ENCODE data around the gene UNC5A.

Gene UNC5A

GRCh38 chr5:176892663-176893062 lies 82.3 kb downstream of the UNC5A start:
- TF ChIP-seq CTCF (IDR thresholded peaks at IDR 0.05; ENCODE audit: low read depth, low read length, missing control alignments), result no peak
- no peak for DNase-seq
- Histone ChIP-seq H3K36me3 (replicated peaks) (no peaks in the 10 kb centered on the region), H3K27me3 (replicated peaks) (no peaks in the 10 kb centered on the region), H3K27ac (no peak overlapping the region), H3K4me3 (ENCODE audit: low read depth, low read length) (no peak overlapping the region)
- in situ Hi-C loops (cut with HindIII; ENCODE audit: low pct_ligation_motif_present, low sequenced_read_pairs), result no loop called here

GRCh38 chr5:176894298-176894697 lies 83.9 kb downstream of the UNC5A start:
- in situ Hi-C loops (cut with HindIII; ENCODE audit: low pct_ligation_motif_present, low sequenced_read_pairs), result no loop called here
- Histone ChIP-seq H3K36me3 (replicated peaks) (no peaks in the 10 kb centered on the region), H3K27me3 (replicated peaks) (no peaks in the 10 kb centered on the region), H3K27ac (no peak overlapping the region), H3K4me3 (ENCODE audit: low read depth, low read length) (no peak overlapping the region)
- DNase-seq, result no peak
- no peak for TF ChIP-seq CTCF (IDR thresholded peaks at IDR 0.05; ENCODE audit: low read depth, low read length, missing control alignments)

GRCh38 chr5:176895831-176896230 lies 85.5 kb downstream of the UNC5A start:
- DNase-seq, result no peak
- no peak for TF ChIP-seq CTCF (IDR thresholded peaks at IDR 0.05; ENCODE audit: low read depth, low read length, missing control alignments)
- no peak overlapping the region for H3K27ac ChIP-seq
- H3K27me3 ChIP-seq (replicated peaks), result no peaks in the 10 kb centered on the region
- in situ Hi-C loops (cut with HindIII; ENCODE audit: low pct_ligation_motif_present, low sequenced_read_pairs), result no loop called here
- no peaks in the 10 kb centered on the region for H3K36me3 ChIP-seq (replicated peaks)
- no peak overlapping the region for H3K4me3 ChIP-seq (ENCODE audit: low read depth, low read length)

- no peaks in the 10 kb centered on the region for H3K27me3 ChIP-seq (replicated peaks)
- DNase-seq, result no peak
- TF ChIP-seq CTCF (IDR thresholded peaks at IDR 0.05; ENCODE audit: low read depth, low read length, missing control alignments), result no peak
- no peaks in the 10 kb centered on the region for H3K36me3 ChIP-seq (replicated peaks)
- H3K27ac ChIP-seq, result no peak overlapping the region
- no peak overlapping the region for H3K4me3 ChIP-seq (ENCODE audit: low read depth, low read length)
- in situ Hi-C loops (cut with HindIII; ENCODE audit: low pct_ligation_motif_present, low sequenced_read_pairs), result no loop called here
These were observed 86.9 kb downstream of the UNC5A start for GRCh38 chr5:176897263-176897662.

GRCh38 chr5:176899296-176899891 lies 89.0 kb downstream of the UNC5A start, which contains the start of gene HK3:
Gene HK3, minus strand, starts transcription at chr5:176899346. Its CDS starts 3,187 bp downstream, at chr5:176896159.
- H3K4me3 ChIP-seq (ENCODE audit: low read depth, low read length), result no peak within 1 kb of the TSS
- in situ Hi-C loops (cut with HindIII; ENCODE audit: low pct_ligation_motif_present, low sequenced_read_pairs), result no loop called here
- no peak within 1 kb of the TSS for H3K27ac ChIP-seq

More at GRCh38 chr5:176899296-176899891, 89.0 kb downstream of the UNC5A start, which contains the start of gene HK3:
- no peak for TF ChIP-seq CTCF (IDR thresholded peaks at IDR 0.05; ENCODE audit: low read depth, low read length, missing control alignments)
- Histone ChIP-seq H3K36me3 (replicated peaks) (peaks cover 12% of the 10 kb centered on the region), H3K27me3 (replicated peaks) (no peaks in the 10 kb centered on the region)
- no peak for DNase-seq
